GM12878 (cell line): ENCODE measurements around the gene KCNAB2. TPM values are rescaled to one million over a fixed set of nuclear protein-coding genes. Genes with fewer than 3 reads are reported as not detected.

Source experiments
- ATAC-seq: fragments of 200-7000 bp; cut with Tn5 transposase; 3 replicates; pipeline ENCODE4 v1.9.1; 2020; ENCODE audit warnings: mild to moderate bottlenecking, moderate library complexity
- BruUV-seq: library from RNA; stranded (reverse); fragments of 400-500 nt; replicated peaks from 2 replicates; lab custom pipeline; 2021; lab: Mats Ljungman, UMichigan
- CTCF ChIA-PET: fragments of 300-600 bp; sonication (Branson Sonifier 250); formaldehyde crosslinking; extraction: SDS; loops from one replicate; lab custom pipeline; 2021; ENCODE audit warnings: inconsistent platforms; lab: Yijun Ruan, JAX
- POLR2A ChIA-PET: fragments of 350-600 bp; formaldehyde crosslinking; extraction: SDS; loops from one replicate; lab custom pipeline; 2021; ENCODE audit warnings: inconsistent platforms; lab: Charles Lee
- RAD21 ChIA-PET: fragments of 300-600 bp; sonication (Branson Sonifier 250); formaldehyde crosslinking; loops from one replicate; lab custom pipeline; 2023; ENCODE audit warnings: antibody characterized with exemption; ENCODE audit not compliant: unreplicated experiment; lab: Charles Lee
- SMC1A ChIA-PET: fragments of 300-600 bp; sonication (Branson Sonifier 250); formaldehyde crosslinking; loops from one replicate; lab custom pipeline; 2023; ENCODE audit not compliant: unreplicated experiment, uncharacterized antibody; lab: Charles Lee
- DNase-seq: peaks from one replicate; pipeline ENCODE4 v3.0.0-alpha.2; 2011; ENCODE audit warnings: low read depth, low spot score
- FAIRE-seq: peaks from 3 replicates; lab custom pipeline; 2011; peaks lifted over from hg19 to GRCh38; lab: Jason Lieb, UNC
- H2AFZ ChIP-seq: 2 replicates; pipeline ENCODE4 v1.6.0; 2011; ENCODE audit warnings: low read depth, low read length, control low read depth; ENCODE audit not compliant: control insufficient read depth
- H3K27ac ChIP-seq: 2 replicates; pipeline ENCODE4 v1.5.1; 2011; ENCODE audit warnings: control low read depth; ENCODE audit not compliant: control insufficient read depth, insufficient read depth
- H3K27me3 ChIP-seq, 2 experiments: replicated peaks in 1 of 2; 2 replicates each; pipeline versions ENCODE4 v1.6.0 to v1.6.1; 2011; ENCODE audit warnings: low read length in 1 of 2; ENCODE audit not compliant: control insufficient read depth in 2 of 2, insufficient read depth in 2 of 2
- H3K36me3 ChIP-seq, 2 experiments: 2 replicates each; pipeline ENCODE4 v1.5.1; 2011; ENCODE audit warnings: low read length in 1 of 2; ENCODE audit not compliant: control insufficient read depth in 2 of 2, insufficient read depth in 2 of 2
- H3K4me1 ChIP-seq: 2 replicates; pipeline ENCODE4 v1.6.1; 2011; ENCODE audit warnings: mild to moderate bottlenecking, low read length, moderate library complexity, mixed read lengths; ENCODE audit not compliant: control insufficient read depth, insufficient read depth
- H3K4me2 ChIP-seq: 2 replicates; pipeline ENCODE4 v1.6.0; 2011; ENCODE audit warnings: control low read depth; ENCODE audit not compliant: control insufficient read depth, insufficient read depth
- H3K4me3 ChIP-seq: fragments of 200-600 bp; sonication (generic); 2 replicates; pipeline ENCODE4 v1.5.1; 2016
- H3K79me2 ChIP-seq: 2 replicates; pipeline ENCODE4 v1.6.0; 2011; ENCODE audit warnings: low read length; ENCODE audit not compliant: control insufficient read depth, insufficient read depth
- H3K9ac ChIP-seq: 2 replicates; pipeline ENCODE4 v1.8.0; 2011; ENCODE audit warnings: low read length, control low read depth, mixed read lengths; ENCODE audit not compliant: control insufficient read depth, insufficient read depth
- H3K9me3 ChIP-seq: replicated peaks from 3 replicates; pipeline ENCODE4 v1.5.1; 2011; ENCODE audit warnings: mild to moderate bottlenecking, low read length; ENCODE audit not compliant: control insufficient read depth, insufficient read depth
- H4K20me1 ChIP-seq: 2 replicates; pipeline ENCODE4 v1.6.0; 2011; ENCODE audit not compliant: control insufficient read depth, insufficient read depth
- CHD4 ChIP-seq: fragments of 200-600 bp; sonication (generic); IDR thresholded peaks from 2 replicates; pipeline ENCODE4 v1.6.1; 2016; ENCODE audit warnings: mild to moderate bottlenecking
- CREM ChIP-seq: IDR thresholded peaks from 2 replicates; pipeline ENCODE4 v1.6.1; 2014; ENCODE audit warnings: antibody characterized with exemption, low read depth
- NR2C2 ChIP-seq: IDR thresholded peaks from 2 replicates; pipeline ENCODE4 v1.6.1; 2011; ENCODE audit warnings: borderline replicate concordance, low read depth; ENCODE audit not compliant: control insufficient read depth, insufficient read length
- SMAD1 ChIP-seq: fragments of 450-650 bp; IDR thresholded peaks from 2 replicates; pipeline ENCODE4 v1.6.1; 2018; ENCODE audit warnings: mild to moderate bottlenecking, low read depth; ENCODE audit not compliant: partially characterized antibody
- SPI1 ChIP-seq: IDR thresholded peaks from 2 replicates; pipeline ENCODE4 v1.6.1; 2011; ENCODE audit warnings: low read depth, mild to moderate bottlenecking, low read length, moderate library complexity, borderline replicate concordance; ENCODE audit not compliant: insufficient read depth
- TCF3 ChIP-seq: IDR thresholded peaks from 2 replicates; pipeline ENCODE4 v1.6.1; 2012; ENCODE audit warnings: low read depth, mild to moderate bottlenecking, low read length, borderline replicate concordance; ENCODE audit not compliant: insufficient read depth
- USF1 ChIP-seq: IDR thresholded peaks from 2 replicates; pipeline ENCODE4 v1.6.1; 2011; ENCODE audit warnings: borderline replicate concordance, low read depth, mild to moderate bottlenecking, moderate library complexity, mixed read lengths, low read length; ENCODE audit not compliant: insufficient read depth; ENCODE audit errors: extremely low read length
- ZBED1 ChIP-seq: IDR thresholded peaks from 2 replicates; pipeline ENCODE4 v1.6.1; 2016; ENCODE audit warnings: borderline replicate concordance
- ZBTB11 ChIP-seq: fragments of 450-650 bp; formaldehyde crosslinking; IDR thresholded peaks from 2 replicates; pipeline ENCODE4 v1.5.0; 2022; ENCODE audit warnings: mild to moderate bottlenecking, missing genetic modification characterization
- ZNF207 ChIP-seq: fragments of 450-650 bp; IDR thresholded peaks from 2 replicates; pipeline ENCODE4 v1.6.1; 2014; ENCODE audit warnings: antibody characterized with exemption, mild to moderate bottlenecking, borderline replicate concordance
- ZNF24 ChIP-seq: fragments of 450-650 bp; IDR thresholded peaks from 2 replicates; pipeline ENCODE4 v1.6.1; 2017; ENCODE audit warnings: antibody characterized with exemption, mild to moderate bottlenecking
- WGBS: methylation state at CpG from one replicate; pipeline ENCODE4 v1.1.6; 2016; ENCODE audit warnings: low lambda C conversion rate; ENCODE audit not compliant: insufficient replicate concordance, insufficient coverage; ENCODE audit errors: missing lambda C conversion rate; 5-methylcytosine and 5-hydroxymethylcytosine counted together
- in situ Hi-C: fragments of 300-500 bp; cut with MboI; formaldehyde crosslinking; loops from 9 replicates; pipeline ENCODE4 v1.14.3; 2018; ENCODE audit warnings: mixed read lengths
- intact Hi-C: fragments of 100-400 bp; cut with micrococcal nuclease; formaldehyde crosslinking; loops from one replicate; pipeline ENCODE4 v1.14.2; 2022; ENCODE audit not compliant: unreplicated experiment
- polyA plus RNA-seq, 11 experiments: library from polyadenylated mRNA; depleted of rRNA in 4 of 11; unstranded in 6 of 11; stranded (reverse) in 5 of 11; fragments of >200 nt; fragmentation: Nextera tagmentation in 4 of 11; fragmentation: Illumina TruSeq in 1 of 11; extraction: Ambion mirVana in 4 of 11; extraction: Trizol in 1 of 11; gene quantifications; 1 replicate in 1 of 11; 2 replicates in 10 of 11; pipeline versions ENCODE4 v1.2.1 to v1.2.3, GENCODE V29; 2011 to 2016; ENCODE audit warnings: inconsistent platforms in 2 of 11, missing spikeins in 2 of 11, low read depth in 1 of 11
- total RNA-seq, 4 experiments: library from RNA; depleted of rRNA in 3 of 4; stranded (reverse); fragments of >200 nt in 3 of 4; fragmentation: Illumina TruSeq in 1 of 4; extraction: Trizol in 1 of 4; gene quantifications; 2 replicates each; pipeline versions ENCODE4 v1.2.1 to v1.2.3, GENCODE V29; 2013 to 2021
- TF ChIP-seq, protein P1 (sequence below): fragments of 450-650 bp; IDR thresholded peaks from 2 replicates; pipeline ENCODE4 v1.6.1; 2017; ENCODE audit warnings: mild to moderate bottlenecking, moderate library complexity

KCNAB2 gene
- total and polyA plus RNA-seq, 10 of the 15 experiments (the other 5 are each of a cell fraction or from before 2014, with no cell fraction given), result 2.9 to 123 (median 62.4) TPM

GRCh38 chr1:6083385-6083784, 37.7 kb downstream of the KCNAB2 start:
- intact Hi-C loops, result no loop called here
- Histone ChIP-seq H4K20me1 (no peaks in the 10 kb centered on the region), H3K27me3 (no peaks in the 10 kb centered on the region), H3K4me1 (no peaks in the 10 kb centered on the region), H3K79me2 (no peaks in the 10 kb centered on the region), H3K9ac (no peak overlapping the region), H3K36me3 (peaks cover 9 to 15% of the 10 kb centered on the region in 2 experiments; a peak in 3 of 4 replicates), H3K27ac (no peak overlapping the region), H2AFZ (no peak overlapping the region), H3K4me2 (no peak overlapping the region), H3K4me3 (no peak overlapping the region), H3K9me3 (no peaks in the 10 kb centered on the region)
- DNase-seq (no peak), FAIRE-seq (no peak), ATAC-seq (no peak)
- CTCF ChIA-PET, result no interaction called here
- in situ Hi-C loops, result no loop called here
- BruUV-seq, result no TSS peak
- WGBS, result 97% methylated on average over 18 of the region's 18 CpGs
- POLR2A ChIA-PET, result no interaction called here
- RAD21 ChIA-PET, result no interaction called here
- SMC1A ChIA-PET, result no interaction called here
- TF ChIP-seq ZNF207 (no peak), ZNF24 (no peak), CREM (no peak), SMAD1 (no peak), TCF3 (no peak), ZBTB11 (no peak), NR2C2 (no peak), SPI1 (no peak), ZBED1 (no peak), USF1 (no peak), CHD4 (no peak)
- TF ChIP-seq, protein P1, sequence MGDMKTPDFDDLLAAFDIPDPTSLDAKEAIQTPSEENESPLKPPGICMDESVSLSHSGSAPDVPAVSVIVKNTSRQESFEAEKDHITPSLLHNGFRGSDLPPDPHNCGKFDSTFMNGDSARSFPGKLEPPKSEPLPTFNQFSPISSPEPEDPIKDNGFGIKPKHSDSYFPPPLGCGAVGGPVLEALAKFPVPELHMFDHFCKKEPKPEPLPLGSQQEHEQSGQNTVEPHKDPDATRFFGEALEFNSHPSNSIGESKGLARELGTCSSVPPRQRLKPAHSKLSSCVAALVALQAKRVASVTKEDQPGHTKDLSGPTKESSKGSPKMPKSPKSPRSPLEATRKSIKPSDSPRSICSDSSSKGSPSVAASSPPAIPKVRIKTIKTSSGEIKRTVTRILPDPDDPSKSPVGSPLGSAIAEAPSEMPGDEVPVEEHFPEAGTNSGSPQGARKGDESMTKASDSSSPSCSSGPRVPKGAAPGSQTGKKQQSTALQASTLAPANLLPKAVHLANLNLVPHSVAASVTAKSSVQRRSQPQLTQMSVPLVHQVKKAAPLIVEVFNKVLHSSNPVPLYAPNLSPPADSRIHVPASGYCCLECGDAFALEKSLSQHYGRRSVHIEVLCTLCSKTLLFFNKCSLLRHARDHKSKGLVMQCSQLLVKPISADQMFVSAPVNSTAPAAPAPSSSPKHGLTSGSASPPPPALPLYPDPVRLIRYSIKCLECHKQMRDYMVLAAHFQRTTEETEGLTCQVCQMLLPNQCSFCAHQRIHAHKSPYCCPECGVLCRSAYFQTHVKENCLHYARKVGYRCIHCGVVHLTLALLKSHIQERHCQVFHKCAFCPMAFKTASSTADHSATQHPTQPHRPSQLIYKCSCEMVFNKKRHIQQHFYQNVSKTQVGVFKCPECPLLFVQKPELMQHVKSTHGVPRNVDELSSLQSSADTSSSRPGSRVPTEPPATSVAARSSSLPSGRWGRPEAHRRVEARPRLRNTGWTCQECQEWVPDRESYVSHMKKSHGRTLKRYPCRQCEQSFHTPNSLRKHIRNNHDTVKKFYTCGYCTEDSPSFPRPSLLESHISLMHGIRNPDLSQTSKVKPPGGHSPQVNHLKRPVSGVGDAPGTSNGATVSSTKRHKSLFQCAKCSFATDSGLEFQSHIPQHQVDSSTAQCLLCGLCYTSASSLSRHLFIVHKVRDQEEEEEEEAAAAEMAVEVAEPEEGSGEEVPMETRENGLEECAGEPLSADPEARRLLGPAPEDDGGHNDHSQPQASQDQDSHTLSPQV, result no peak
